Smooth muscle cell (in vitro differentiated cells): Measurements from ENCODE around the gene TBC1D22A. TPM values are rescaled to one million over a fixed set of nuclear protein-coding genes. Genes with fewer than 3 reads are reported as not detected.

Experiments
- DNase-seq: peaks from one replicate; lab custom pipeline; 2025; ENCODE audit not compliant: unreplicated experiment; lab: John Stamatoyannopoulos, UW
- H2AFZ ChIP-seq: fragments of 200-600 bp; sonication (generic); 2 replicates; pipeline ENCODE4 v1.6.0; 2016; ENCODE audit warnings: antibody characterized with exemption, low read depth, mild to moderate bottlenecking
- H3F3A ChIP-seq: fragments of 200-600 bp; sonication (generic); 2 replicates; pipeline ENCODE4 v1.6.0; 2017; ENCODE audit warnings: antibody characterized with exemption, low read depth
- H3K27ac ChIP-seq: fragments of 200-600 bp; sonication (generic); 2 replicates; pipeline ENCODE4 v1.5.1; 2016; ENCODE audit warnings: low read depth, mild to moderate bottlenecking
- H3K27me3 ChIP-seq: fragments of 200-600 bp; sonication (generic); 2 replicates; pipeline ENCODE4 v1.6.1; 2016; ENCODE audit warnings: low read depth, mild to moderate bottlenecking
- H3K36me3 ChIP-seq: fragments of 200-600 bp; sonication (generic); 2 replicates; pipeline ENCODE4 v1.5.1; 2016; ENCODE audit warnings: low read depth
- H3K4me1 ChIP-seq: fragments of 200-600 bp; sonication (generic); 2 replicates; pipeline ENCODE4 v1.5.1; 2016; ENCODE audit warnings: low read depth
- H3K4me2 ChIP-seq: fragments of 200-600 bp; sonication (generic); 2 replicates; pipeline ENCODE4 v1.6.0; 2016; ENCODE audit warnings: mild to moderate bottlenecking
- H3K4me3 ChIP-seq: fragments of 200-600 bp; sonication (generic); 2 replicates; pipeline ENCODE4 v1.5.1; 2016; ENCODE audit warnings: mild to moderate bottlenecking
- H3K79me2 ChIP-seq: fragments of 200-600 bp; sonication (generic); 2 replicates; pipeline ENCODE4 v1.6.0; 2016; ENCODE audit warnings: low read depth, mild to moderate bottlenecking
- H3K9ac ChIP-seq: fragments of 200-600 bp; sonication (generic); 2 replicates; pipeline ENCODE4 v1.6.0; 2016; ENCODE audit warnings: low read depth
- H3K9me3 ChIP-seq: fragments of 200-600 bp; sonication (generic); replicated peaks from 2 replicates; pipeline ENCODE4 v1.5.1; 2016; ENCODE audit warnings: low read depth
- H4K20me1 ChIP-seq: fragments of 200-600 bp; sonication (generic); 2 replicates; pipeline ENCODE4 v1.6.0; 2016; ENCODE audit warnings: low read depth
- CTCF ChIP-seq: fragments of 200-600 bp; sonication (generic); IDR thresholded peaks from 2 replicates; pipeline ENCODE4 v1.5.1; 2017; ENCODE audit warnings: borderline replicate concordance, mild to moderate bottlenecking, antibody characterized with exemption; ENCODE audit not compliant: insufficient read depth, poor library complexity, severe bottlenecking
- WGBS: methylation state at CpG from one replicate; pipeline ENCODE4 v1.1.7; 2016; ENCODE audit warnings: low lambda C conversion rate; 5-methylcytosine and 5-hydroxymethylcytosine counted together
- polyA plus RNA-seq: library from polyadenylated mRNA; unstranded; fragments of >200 nt; fragmentation: Nextera tagmentation; extraction: Ambion mirVana; gene quantifications from 2 replicates; pipeline ENCODE4 v1.2.1, GENCODE V29; 2016
- total RNA-seq: library from RNA; depleted of rRNA; stranded (reverse); fragments of >200 nt; gene quantifications from 2 replicates; pipeline ENCODE4 v1.2.3, GENCODE V29; 2014

Gene TBC1D22A
- total and polyA plus RNA-seq, 2 experiments from 2014 or later = 12.5 to 14.4 TPM

GRCh38 chr22:46941968-46942798 lies 179.7 kb downstream of the TBC1D22A start:
- peaks cover 17% of the 10 kb centered on the region for H4K20me1 ChIP-seq
- H3F3A ChIP-seq = no peaks in the 10 kb centered on the region
- H3K4me3 ChIP-seq = no peak overlapping the region
- no peaks in the 10 kb centered on the region for H3K27me3 ChIP-seq
- H3K4me2 ChIP-seq = no peak overlapping the region
- TF ChIP-seq CTCF = no peak
- H3K27ac ChIP-seq = no peak overlapping the region
- WGBS = 89% methylated on average over 21 of the region's 21 CpGs
- H2AFZ ChIP-seq = no peak overlapping the region
- DNase-seq = no peak
- H3K79me2 ChIP-seq = no peaks in the 10 kb centered on the region
- H3K36me3 ChIP-seq = peaks cover 4% of the 10 kb centered on the region
- no peaks in the 10 kb centered on the region for H3K4me1 ChIP-seq
- H3K9me3 ChIP-seq = no peaks in the 10 kb centered on the region
- no peak overlapping the region for H3K9ac ChIP-seq

- no peaks in the 10 kb centered on the region for H3K79me2 ChIP-seq
- H3K9ac ChIP-seq = no peak overlapping the region
- H3K36me3 ChIP-seq = peaks cover 4% of the 10 kb centered on the region
- H3K9me3 ChIP-seq = no peaks in the 10 kb centered on the region
- no peak overlapping the region for H3K27ac ChIP-seq
- H2AFZ ChIP-seq = no peak overlapping the region
- no peak overlapping the region for H3K4me2 ChIP-seq
- no peaks in the 10 kb centered on the region for H3K4me1 ChIP-seq
- no peak for TF ChIP-seq CTCF
- H3K27me3 ChIP-seq = no peaks in the 10 kb centered on the region
- H3K4me3 ChIP-seq = no peak overlapping the region
- H4K20me1 ChIP-seq = peaks cover 22% of the 10 kb centered on the region
- DNase-seq = no peak
- no peaks in the 10 kb centered on the region for H3F3A ChIP-seq
- WGBS = 97% methylated on average over 22 of the region's 22 CpGs
Observed at GRCh38 chr22:46942799-46943785, 180.6 kb downstream of the TBC1D22A start.

GRCh38 chr22:46945481-46945880 lies 183.0 kb downstream of the TBC1D22A start:
- H3K4me3 ChIP-seq = no peak overlapping the region
- H3K27ac ChIP-seq = no peak overlapping the region
- H4K20me1 ChIP-seq = peaks cover 22% of the 10 kb centered on the region
- no peak overlapping the region for H3K9ac ChIP-seq
- H3K9me3 ChIP-seq = no peaks in the 10 kb centered on the region
- H3K79me2 ChIP-seq = no peaks in the 10 kb centered on the region
- no peaks in the 10 kb centered on the region for H3K4me1 ChIP-seq
- H3K27me3 ChIP-seq = no peaks in the 10 kb centered on the region
- H3K4me2 ChIP-seq = no peak overlapping the region
- 94% methylated on average over 7 of the region's 7 CpGs for WGBS
- no peak for DNase-seq
- H3K36me3 ChIP-seq = no peaks in the 10 kb centered on the region
- H3F3A ChIP-seq = no peaks in the 10 kb centered on the region
- no peak for TF ChIP-seq CTCF
- H2AFZ ChIP-seq = no peak overlapping the region
